DMS114 treated with DMSO at 0.1 percent for 48 hours (cell line): Measurements from ENCODE around the gene NDUFA7.
"Not testable (repeated sequence)": the region's sequence is repeated elsewhere in the genome, so short reads cannot be mapped to it uniquely, and the experiment has no call there.

ENCODE experiments used
- DNase-seq: peaks from one replicate; lab custom pipeline; 2025; ENCODE audit not compliant: unreplicated experiment; lab: John Stamatoyannopoulos, UW

The NDUFA7 gene

GRCh38 chr19:8320564-8321066 is 560 bp downstream of the NDUFA7 start:
- no peak for DNase-seq

GRCh38 chr19:8319807-8320520 is 1.2 kb downstream of the NDUFA7 start:
- no peak for DNase-seq

- DNase-seq, result not testable (repeated sequence)
These were observed 2.3 kb downstream of the NDUFA7 start for GRCh38 chr19:8318835-8319234.

GRCh38 chr19:8316351-8317125 is 4.6 kb downstream of the NDUFA7 start:
- DNase-seq, result no peak

- not testable (repeated sequence) for DNase-seq
These were observed 6.1 kb downstream of the NDUFA7 start for GRCh38 chr19:8314981-8315640.

- DNase-seq, result no peak
These were observed 9.5 kb downstream of the NDUFA7 start for GRCh38 chr19:8311461-8312260.

- no peak for DNase-seq
These were observed 10.7 kb downstream of the NDUFA7 start for GRCh38 chr19:8310342-8311055.

GRCh38 chr19:8308891-8309291 is 12.3 kb downstream of the NDUFA7 start:
- no peak for DNase-seq

- DNase-seq, result peak; percentile 66
These were observed 13.0 kb downstream of the NDUFA7 start, which contains the start of gene CD320 for GRCh38 chr19:8307965-8308866. TSS of gene CD320 (minus strand) at chr19:8308358. CDS start at chr19:8308290, 68 bp downstream.

GRCh38 chr19:8307400-8307964 is 13.7 kb downstream of the NDUFA7 start:
- DNase-seq, result no peak

GRCh38 chr19:8306235-8307054 is 14.7 kb downstream of the NDUFA7 start:
- no peak for DNase-seq

GRCh38 chr19:8305798-8306197 is 15.4 kb downstream of the NDUFA7 start:
- no peak for DNase-seq

GRCh38 chr19:8304841-8305621 is 16.1 kb downstream of the NDUFA7 start:
- no peak for DNase-seq

GRCh38 chr19:8302734-8303133 is 18.4 kb downstream of the NDUFA7 start:
- DNase-seq, result no peak

GRCh38 chr19:8302357-8302691 is 18.9 kb downstream of the NDUFA7 start:
- no peak for DNase-seq

- not testable (repeated sequence) for DNase-seq
These were observed 29.8 kb downstream of the NDUFA7 start for GRCh38 chr19:8291337-8291736.

- DNase-seq, result not testable (repeated sequence)
These were observed 44.7 kb downstream of the NDUFA7 start for GRCh38 chr19:8276508-8276907.
